Activated CD4-positive, alpha-beta T cell treated with anti-CD3 and anti-CD28 coated beads, Interleukin-2, Interleukin-4, amounts not matched to agents 100 ng/mL and 50 ng/mL, durations not matched to agents 16 hours and 8 hours (primary cell): ENCODE measurements around the gene WWOX.

Experiments
- DNase-seq: peaks from one replicate; pipeline ENCODE4 v3.0.0-alpha.2; 2020; ENCODE audit warnings: low spot score

The WWOX gene

DNA sequence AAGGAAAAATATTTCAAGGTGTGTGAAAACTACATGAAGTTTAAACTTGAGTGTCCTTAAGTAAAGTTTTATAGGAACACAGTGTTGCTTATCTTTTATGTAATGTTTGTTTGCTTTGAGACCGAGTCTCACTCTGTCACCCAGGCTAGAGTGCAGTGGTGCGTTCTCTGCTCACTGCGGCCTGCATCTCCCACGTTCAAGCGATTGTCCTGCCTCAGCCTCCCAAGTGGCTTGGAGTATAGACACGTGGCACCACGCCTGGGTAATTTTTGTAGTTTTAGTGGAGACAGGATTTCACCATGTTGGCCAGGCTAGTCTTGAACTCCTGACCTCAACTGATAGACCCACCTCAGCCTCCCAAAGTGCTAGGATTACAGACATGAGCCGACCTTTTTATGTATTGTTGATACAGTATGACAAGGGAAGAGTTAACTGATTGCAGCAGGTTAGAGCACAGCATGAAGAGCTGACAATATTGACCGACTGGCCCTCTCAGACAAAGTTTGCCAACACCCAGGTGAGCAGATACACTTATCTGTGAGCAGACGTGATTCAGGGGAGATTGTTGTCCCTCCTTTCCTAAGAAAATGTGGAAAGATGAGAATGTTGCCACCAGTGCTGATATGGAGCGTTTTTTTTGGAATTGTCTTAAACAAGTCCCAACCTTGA, 373.7 kb downstream of the WWOX start:
- DNase-seq, result no peak

DNA sequence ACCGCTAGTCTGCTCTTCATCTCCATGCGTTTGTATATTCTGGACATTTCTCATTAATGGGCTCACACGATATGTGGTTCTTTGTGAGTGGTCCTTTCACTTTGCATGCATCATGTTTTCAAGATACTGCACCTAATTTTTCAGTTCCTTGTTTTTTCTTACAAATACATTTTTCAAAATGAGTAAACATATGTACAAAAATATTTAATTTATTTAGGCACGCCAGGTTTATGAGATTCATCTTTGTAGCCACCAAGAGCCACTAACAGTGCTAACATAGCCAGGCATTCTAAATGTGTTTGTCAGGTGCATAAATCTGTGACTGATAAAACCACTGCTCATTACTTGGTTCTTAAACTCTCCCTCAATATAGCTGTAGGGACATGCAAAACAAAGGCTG, 375.3 kb downstream of the WWOX start:
- no peak for DNase-seq

DNA sequence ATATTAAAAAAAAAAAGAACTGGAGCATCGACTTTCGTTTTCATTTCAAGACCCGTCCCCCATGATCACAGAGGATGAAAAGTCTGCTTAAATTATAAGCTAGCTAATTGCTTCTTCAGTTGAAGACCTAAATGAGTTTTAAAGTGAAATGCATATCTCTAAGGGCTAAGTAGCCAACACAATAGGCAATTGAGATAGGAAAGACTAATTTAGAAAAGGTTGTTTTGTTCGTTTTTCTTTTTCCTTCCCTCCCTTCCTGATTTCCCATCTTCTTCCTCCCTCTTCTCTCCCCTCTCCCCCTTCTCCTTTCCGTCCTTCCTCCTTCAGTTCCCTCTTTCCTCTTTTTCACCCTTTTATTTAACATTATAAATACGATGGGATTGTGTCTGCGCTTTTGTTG, 377.2 kb downstream of the WWOX start:
- no peak for DNase-seq

DNA sequence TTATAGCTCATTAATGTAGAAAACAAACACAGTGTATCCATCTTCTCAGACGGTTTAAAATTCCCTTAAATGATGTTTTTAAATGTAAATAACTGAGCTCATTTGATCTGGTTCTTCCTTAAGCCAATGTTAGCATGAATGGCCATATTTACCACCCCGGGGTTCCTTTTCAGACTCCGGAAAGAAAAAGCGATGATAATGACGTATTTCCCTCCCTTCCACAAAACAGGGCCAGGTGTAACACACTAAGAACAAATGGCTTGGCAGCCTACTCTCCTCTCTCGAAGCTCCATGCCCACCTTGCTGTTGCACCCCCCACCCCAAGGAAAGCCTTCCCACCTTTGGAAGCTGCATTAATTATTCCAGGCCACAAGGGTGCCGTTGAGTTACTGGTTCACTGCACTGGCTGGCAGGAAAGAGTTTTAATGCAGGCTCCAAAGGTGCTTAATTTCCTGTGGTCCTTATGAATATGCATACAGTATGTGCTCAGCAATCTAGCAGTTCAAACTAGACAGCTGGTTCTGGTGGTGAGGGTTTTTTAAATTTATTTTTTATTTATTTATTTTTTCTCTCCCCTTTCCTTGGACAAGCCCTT, 378.9 kb downstream of the WWOX start:
- peak; percentile 5 for DNase-seq

DNA sequence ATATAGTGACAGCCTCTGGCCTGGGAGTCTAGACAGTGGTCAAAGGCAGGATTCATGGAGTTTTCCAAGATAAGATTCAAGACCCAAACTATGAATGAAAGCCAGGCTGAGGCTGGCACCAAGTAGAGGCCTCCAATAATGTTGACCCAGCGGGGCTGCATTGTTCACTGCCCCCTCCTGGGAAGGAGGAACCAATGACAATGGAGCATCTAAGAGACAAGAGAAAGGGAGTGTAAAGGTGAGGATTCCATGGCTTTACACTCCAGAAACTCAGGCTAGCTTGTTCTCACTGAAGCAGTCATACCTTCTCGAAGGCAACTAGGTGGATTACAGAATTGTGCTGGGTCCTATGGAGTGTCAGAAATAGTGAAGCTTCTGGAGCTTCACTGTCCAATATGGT, 380.3 kb downstream of the WWOX start:
- DNase-seq, result no peak

DNA sequence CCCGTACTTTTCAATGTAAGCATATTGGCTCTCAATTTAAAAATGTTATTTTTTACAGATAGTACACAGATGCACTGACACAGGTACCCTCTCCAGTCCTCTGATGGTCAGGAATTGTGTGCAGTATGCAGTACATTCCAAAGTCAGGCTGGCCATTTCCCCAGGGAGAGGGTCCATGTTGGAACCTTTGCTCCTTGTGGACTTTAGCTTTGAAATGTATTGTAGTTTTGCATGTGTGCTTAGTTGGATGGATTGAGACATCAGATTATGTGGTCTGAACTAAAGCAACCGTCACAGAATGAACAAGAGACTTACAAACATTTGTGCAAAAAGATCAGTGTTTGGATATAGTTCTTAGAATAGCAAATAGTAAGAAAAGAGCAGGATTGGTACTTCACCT, 381.1 kb downstream of the WWOX start:
- DNase-seq, result no peak

DNA sequence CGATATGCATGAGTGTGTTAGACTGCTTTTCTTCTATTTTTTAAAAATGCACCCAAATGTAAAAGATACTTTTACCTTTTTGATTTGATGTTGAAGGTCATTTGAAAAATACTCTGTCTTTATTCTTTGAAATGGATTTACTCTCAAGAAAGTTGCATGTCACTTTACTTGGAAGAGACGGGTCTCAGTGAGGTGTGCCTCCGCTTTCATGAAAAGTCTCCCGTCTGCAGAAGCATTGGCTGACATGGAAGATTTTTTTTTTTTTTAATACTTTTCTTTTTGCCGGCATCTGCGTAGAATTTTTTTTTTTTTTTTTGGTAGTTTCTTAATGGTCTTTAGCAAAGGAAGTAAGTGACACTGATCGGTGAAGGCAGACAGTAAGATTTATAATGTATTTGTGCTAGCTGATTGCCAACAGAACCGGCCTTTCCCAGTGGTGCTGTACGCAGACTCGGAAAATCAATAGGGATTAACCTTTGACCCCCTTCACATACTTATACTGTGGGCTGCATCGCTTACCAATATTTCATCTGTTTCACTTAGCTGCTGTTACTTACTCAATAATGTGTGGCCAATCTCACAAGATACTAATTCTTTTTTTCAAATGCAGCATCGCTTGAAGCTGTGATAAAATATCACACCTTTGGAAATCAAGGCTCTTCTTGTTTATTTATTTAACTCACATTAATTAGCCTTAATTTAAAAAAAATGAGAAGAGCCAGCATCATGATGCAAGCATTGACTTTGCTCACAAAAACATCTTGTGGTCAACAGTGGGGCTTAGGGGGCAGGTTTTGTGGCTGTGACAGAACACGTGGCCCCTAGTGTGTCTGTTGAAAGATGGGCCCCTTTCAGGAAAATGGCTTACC, 383.9 kb downstream of the WWOX start:
- DNase-seq, result no peak

DNA sequence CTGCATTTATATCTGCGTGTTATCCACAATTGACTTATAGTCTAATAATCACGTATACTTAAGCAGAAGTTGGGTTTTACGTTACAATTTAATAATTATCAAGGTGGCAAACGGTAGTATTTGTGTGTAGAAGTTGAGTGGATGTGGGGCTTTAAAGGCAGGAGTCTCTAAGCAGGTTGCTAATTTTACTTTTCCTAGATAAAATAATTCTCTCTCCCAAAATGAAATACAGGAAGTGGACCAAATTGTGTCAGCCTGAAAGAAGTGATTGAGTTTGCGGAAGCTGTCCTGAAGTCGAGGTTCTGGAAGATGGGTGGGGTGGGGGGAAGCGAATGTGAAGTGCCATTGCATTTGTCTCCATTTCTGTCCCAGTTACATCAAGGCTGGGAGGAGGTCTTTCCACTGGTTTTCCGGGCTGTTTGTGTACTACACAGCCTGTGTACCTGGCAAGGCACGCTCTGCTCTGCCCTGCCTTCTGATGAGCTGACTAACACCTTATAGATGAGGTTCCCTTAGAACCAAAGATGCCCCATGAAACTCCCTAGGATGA, 385.1 kb downstream of the WWOX start:
- DNase-seq, result no peak

DNA sequence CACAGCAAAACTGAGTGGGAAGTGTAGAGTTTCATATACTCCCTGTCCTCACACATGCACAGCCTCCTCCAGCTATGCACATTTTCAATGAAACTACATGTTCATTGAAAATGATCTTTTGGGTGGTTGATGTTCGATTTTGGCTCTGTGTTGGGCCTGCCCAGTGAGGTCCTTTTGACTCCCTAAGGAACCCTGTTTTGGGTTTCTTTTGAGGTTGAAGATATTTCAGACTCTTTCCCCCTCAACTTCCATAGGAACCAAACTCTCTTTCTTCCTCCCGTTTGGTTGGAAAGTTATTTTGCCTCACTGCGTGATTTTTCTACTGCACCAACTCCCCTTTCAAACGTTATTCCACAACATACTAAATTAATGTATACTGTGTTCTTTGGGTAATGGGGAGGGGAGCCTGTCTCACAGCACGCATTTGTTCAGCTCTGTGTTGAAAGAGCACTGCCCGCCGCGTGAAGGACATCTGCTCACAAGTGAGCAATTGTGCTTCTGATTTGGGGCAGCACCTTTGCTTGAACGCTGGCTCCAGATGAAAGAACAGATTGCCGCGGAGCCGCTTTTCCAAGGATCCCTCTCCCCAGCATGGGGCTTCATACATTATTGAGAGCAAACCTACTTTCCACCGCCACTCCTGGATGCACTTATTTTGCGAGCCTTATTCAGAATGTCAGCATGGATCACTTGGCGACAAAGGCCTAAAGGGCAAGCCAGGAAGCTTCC, 385.9 kb downstream of the WWOX start:
- no peak for DNase-seq

DNA sequence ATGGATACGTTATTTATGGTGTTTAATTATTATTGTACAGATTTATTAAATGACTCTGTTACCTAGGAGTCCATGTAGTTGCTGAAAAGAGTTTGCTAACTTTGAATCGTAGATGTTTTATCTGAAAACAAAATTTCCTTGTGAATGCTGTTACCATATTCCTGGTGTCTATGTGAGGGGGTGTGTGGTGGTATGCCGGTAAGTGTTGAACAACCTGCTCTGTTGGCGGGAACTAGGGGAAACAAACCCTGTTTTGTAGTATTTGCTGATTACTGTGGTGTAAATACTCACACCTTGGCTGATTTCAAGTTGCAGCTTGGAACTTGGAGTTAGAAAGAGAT, 386.4 kb downstream of the WWOX start:
- DNase-seq, result no peak

DNA sequence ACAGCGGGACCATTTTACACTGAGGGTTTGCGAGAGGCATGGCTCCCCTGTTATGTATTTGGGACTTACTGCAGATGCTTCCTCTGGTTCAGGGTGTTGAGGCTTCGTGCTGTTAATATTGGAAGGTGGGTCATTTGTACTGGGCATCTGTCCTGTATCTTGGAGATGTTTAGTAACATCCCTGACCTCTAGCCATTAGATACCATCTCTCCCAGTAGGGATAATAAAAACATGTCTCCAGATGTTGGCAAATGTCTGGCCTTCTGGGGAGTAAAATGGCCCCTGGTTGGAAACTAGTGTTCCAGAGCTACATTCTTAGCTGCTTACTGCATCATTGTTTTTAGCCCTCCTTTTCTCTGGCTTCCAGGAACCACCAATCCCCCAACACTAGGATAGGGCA, 388.0 kb downstream of the WWOX start:
- no peak for DNase-seq

DNA sequence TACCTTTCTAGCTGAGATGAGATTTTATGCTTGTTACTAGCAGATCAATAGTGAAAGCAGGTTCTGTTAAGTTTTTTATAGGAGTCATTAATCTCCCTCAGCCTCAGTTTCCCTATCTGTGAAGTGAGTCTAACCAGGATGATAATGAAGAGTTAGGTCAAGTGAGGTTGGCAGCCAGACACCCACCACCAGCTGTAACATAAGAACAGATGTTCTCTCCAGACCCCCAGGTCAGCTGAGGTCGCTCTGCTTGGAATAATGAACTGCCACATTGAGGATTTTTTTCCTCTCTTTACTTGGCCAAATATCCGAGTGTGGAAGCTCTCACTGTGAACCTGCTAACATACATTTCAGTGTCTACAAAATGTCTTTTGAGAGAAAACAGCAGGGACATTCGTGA, 389.6 kb downstream of the WWOX start:
- no peak for DNase-seq

DNA sequence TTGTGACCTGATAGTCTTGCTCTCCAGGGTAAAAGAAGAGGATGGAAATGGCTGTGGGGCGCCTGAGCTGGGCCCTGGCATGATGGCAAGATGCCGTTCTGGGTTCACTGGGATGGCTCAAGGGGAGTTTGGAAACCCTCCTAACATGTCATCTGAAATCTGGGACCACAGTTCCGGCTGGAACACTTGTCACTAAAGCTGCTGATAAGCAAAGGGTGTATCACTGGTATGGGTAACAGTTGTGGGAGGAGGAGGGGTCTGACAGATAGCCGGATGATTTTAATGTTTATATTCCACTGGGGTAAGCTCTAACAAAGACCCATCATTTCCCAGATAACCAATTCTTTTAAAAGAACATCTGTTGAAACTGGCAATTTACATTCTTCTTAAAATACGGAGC, 390.2 kb downstream of the WWOX start:
- DNase-seq, result no peak

DNA sequence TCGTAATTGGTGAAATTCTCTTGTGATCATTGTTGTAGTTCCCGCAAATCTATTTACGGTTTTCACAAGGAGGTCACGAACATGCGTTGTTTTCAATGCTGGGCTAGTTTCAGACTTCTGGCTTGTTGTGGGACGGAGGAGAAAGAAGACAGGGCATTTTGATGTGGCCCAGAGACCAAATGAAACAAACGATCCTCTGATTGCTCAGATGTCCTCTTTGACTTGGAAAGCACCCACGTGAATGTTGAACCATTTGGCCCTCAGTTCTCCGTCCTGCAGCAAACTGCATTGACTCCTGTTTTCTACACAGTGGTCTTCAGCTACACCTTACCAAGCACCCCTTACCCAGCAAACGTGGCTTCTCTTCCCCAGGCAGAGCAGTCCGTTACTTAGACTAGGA, 391.0 kb downstream of the WWOX start:
- no peak for DNase-seq

DNA sequence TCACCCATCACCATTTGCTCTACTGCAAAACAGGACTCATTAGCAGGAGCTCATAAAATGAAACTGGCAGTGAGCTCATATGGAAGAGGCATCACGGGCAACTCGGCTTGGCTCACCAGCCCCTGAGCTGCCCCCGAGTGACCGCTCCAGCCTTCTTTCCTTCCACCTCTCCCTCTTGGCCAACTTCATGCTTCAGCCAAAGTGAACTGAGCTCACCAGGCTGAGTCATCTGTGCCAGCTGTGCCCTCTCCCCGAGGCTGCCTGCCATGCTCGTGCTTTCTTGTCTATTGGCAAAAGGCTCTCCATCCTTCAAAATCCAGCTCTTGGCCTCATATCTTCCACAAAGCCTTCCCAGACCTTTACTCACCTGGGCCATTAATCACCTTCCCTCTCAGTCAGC, 391.4 kb downstream of the WWOX start:
- DNase-seq, result no peak

DNA sequence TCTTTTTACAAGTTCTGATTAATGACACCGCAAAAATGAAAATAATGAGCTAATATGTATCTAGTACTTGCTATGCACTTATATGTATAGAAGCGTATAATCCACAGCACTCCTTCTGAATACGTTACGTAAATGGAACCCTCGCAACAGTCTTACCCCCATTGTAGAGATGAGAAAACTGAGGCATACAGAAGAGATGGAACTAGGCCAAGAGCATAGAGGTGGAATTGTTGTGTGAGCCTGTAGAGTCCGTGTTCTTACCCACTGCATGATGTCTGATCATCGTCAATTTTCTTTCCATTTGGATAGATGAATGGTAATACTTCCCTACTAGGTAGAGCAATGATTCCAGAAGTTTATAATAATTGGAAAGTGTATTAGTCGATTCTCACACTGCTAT, 394.1 kb downstream of the WWOX start:
- no peak for DNase-seq

DNA sequence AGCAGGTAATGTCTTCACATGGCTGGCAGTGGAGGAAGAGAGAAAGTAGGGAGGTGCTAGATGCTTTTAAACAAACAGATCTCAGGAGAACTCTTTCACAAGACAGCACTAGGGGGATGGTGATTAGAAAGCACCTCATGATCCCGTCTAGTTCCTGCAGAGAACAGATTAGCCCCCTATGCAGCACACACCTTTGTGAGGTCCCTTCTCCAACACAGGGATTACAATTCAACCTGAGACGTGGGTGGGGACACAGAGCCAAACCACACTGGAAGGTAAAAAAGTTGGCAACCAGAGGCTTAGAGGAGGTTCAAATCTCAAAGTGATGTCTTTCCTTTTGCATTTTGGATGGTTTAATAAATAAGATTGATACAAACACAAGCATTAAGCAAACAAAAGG, 394.7 kb downstream of the WWOX start:
- DNase-seq, result no peak

DNA sequence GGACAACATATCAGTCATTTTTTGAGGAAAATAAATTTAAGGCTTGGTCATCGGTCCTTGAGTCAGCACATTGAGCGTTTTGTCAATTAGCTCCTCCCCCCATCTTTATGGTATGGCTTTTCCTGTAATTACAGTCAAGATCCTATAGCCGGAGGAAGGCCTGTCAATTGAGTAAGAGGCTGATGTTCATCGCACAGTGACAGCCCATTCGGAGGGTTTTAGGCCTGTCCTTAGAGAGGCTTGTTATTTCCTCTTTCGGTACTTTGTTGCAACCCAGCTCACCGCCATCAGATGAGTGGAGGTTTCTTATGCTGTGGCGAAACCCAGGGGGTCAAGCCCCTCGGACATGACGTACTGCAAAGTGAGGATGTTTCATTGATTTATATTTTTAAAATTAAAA, 395.2 kb downstream of the WWOX start:
- DNase-seq, result no peak

DNA sequence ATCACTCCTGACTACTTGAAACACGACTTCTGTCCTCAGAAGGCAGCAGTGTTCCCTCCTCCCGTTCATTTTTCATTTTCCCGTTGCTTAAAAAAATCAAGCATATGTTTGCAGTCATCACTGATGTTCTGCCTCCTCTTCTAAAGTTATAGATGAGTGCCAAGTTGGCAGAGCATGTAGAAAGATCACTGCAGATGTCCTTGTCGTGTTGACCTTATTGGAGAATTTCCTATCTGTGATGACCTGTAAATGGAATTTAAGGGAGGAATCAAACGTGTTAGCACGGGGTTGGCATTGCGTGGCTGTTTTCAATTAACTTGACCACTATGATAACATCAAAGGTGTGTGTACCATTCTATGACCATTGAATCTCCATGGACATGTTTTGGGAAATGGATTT, 396.7 kb downstream of the WWOX start:
- no peak for DNase-seq

DNA sequence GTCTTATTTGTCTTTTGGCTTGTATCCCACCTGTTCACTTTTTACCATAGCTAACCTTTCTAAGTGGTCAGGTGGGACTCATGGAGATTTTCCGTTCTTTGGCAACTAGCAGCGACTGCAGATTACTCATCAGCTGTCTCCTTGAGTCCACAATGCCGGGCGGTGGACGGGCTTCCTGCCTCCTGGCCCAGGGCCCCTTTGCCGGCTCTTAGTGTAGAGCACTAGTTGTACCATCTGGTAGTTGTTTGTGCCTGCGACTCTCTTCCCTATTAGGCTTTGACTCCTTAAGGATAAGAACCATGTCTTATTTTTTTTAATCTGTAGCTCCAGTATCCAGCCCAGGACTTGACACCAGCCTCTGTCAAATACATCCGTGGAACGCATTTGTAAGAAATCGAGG, 399.9 kb downstream of the WWOX start:
- no peak for DNase-seq

DNA sequence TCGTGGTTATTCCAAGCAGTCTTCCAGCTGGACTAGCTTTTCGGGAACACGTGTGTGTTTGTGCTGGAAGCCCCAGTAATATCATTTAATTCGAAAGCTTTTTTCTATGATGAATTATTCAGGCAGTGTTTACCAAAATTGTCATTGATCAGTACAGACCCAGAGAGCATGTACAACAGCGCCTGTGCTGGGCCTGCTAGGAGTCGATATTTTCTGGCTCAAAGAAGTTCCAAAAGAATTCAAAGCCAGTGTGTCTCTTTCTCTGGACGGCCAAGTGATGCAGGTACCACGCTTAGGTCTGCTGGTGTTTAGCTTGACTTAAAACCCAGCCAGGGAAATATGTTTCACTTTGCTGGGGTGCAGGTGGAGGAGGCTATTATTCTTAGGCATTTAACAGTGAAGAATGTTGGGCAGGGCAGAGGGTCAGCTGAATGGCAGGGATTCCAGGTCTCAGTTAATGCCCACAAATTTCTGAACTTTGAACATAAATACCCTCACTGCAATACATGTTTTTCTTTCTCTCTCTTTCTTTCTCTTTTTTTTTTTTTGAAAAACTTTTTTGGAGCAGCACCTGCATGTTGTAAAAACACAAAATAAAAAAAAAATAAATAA, 401.3 kb downstream of the WWOX start:
- DNase-seq, result no peak

DNA sequence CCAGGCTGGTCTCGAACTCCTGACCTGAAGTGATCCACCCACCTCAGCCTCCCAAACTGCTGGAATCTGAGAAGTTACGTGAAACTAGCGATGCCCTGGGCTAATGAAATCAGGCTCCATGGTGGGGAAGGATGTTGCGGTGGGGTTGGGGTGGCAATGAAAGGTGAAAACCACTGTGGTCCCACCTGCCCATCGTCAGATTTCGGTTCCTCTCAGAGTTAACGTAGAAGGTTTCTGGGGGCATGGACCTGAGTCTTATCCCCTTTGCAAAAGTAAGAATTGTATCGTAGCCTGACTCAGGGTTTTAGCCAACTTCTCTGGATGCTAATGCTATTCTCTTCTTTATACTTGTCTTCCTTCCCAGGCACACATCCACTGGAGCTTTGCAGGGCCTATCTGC, 402.3 kb downstream of the WWOX start:
- DNase-seq, result no peak
